ENCODE data around the gene LRRC9.

The LRRC9 gene

GRCh38 chr14:60090864-60091519, 171.0 kb downstream of the LRRC9 start:
- no peak for TF ChIP-seq CTCF (IDR thresholded peaks at IDR 0.05)
- Histone ChIP-seq H3K27ac (peak overlapping the region; percentile 92 to 99), H3K4me3 (peak overlapping the region; percentile 78)
- peak; percentile 79 for DNase-seq (ENCODE audit: low spot score)

- no peak for TF ChIP-seq CTCF (IDR thresholded peaks at IDR 0.05)
- DNase-seq (ENCODE audit: low spot score) = peak; percentile 97
- H3K27ac ChIP-seq = peak within 1 kb of the TSS; percentile 92 to 99
- peak within 1 kb of the TSS; percentile 78 for H3K4me3 ChIP-seq
Measured at GRCh38 chr14:60091550-60092525, 171.9 kb downstream of the LRRC9 start, which contains the start of gene PCNX4. Gene PCNX4, plus strand, starts transcription at chr14:60091923. Its CDS starts 15,716 bp downstream, at chr14:60107639.

- no peak for TF ChIP-seq CTCF (IDR thresholded peaks at IDR 0.05)
- no peak for DNase-seq (ENCODE audit: low spot score)
- Histone ChIP-seq H3K4me3 (peak overlapping the region; percentile 78), H3K27ac (peak overlapping the region; percentile 92 to 99)
Measured at GRCh38 chr14:60092526-60092920, 172.6 kb downstream of the LRRC9 start.

- H3K27ac ChIP-seq = peak overlapping the region; percentile 92 to 99
- no peak for TF ChIP-seq CTCF (IDR thresholded peaks at IDR 0.05)
- H3K4me3 ChIP-seq = peak overlapping the region; percentile 78
- no peak for DNase-seq (ENCODE audit: low spot score)
Measured at GRCh38 chr14:60093080-60093479, 173.1 kb downstream of the LRRC9 start.

GRCh38 chr14:60093606-60094005, 173.7 kb downstream of the LRRC9 start:
- DNase-seq (ENCODE audit: low spot score) = no peak
- TF ChIP-seq CTCF (IDR thresholded peaks at IDR 0.05) = no peak
- Histone ChIP-seq H3K27ac (peak overlapping the region; percentile 92 to 99), H3K4me3 (peak overlapping the region; percentile 78)

- TF ChIP-seq CTCF (IDR thresholded peaks at IDR 0.05) = no peak
- H3K4me3 ChIP-seq = peak overlapping the region; percentile 78
- DNase-seq (ENCODE audit: low spot score) = no peak
- H3K27ac ChIP-seq = peak overlapping the region; percentile 92 to 99
Measured at GRCh38 chr14:60094306-60094897, 174.5 kb downstream of the LRRC9 start.
